ENCODE measurements around the gene FAM171A2. TPM values are rescaled to one million over a fixed set of nuclear protein-coding genes. Genes with fewer than 3 reads are reported as not detected.

Gene FAM171A2
- total and polyA plus RNA-seq, 2 donors (not counting 1 experiment from before 2014, with no cell fraction given) = 0.18 to 0.69 TPM

DNA sequence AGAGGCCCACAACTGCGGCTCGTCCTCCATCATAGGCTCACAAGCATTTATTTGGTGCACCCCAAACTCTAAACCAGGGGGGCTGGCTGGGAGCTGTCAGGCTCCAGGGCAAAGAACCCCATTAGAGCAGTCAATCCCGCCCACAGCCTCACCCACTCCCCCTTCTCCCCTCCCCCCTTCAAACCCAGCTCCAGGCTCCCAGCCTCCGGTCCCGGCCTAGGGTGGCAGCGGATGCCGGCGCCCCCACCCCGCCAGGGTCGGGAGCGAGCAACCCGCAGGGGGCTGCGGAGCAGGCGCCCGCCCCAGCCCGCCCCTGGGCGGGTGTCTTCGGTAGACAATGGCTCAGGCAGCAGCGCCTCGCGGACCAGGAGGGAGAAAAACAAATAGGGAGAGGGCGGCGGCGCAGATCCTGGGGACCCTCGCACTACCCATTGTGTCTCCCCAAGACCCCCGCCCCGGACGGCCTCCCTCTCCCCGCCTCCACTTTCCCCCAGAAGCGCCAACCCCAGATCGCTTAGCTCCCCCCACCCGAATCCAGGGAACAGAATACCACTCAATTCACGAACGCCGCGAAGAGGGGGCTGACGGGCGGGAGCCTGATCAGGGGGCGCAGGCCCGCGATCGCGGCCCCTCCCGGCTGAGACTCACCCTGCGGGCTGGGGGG, 572 bp downstream of the FAM171A2 start:
- Histone ChIP-seq H3K4me3 (ENCODE audit: control extremely low read depth in 1 of 5, extremely low read depth in 1 of 5, insufficient read depth in 1 of 5, low read depth in 2 of 5, low read length in 4 of 5) (peak overlapping the region in 4 of 5 experiments; percentile 29 to 70 (median 56)), H3K27me3 (replicated peaks in 1 of 4; ENCODE audit: control extremely low read depth in 1 of 4, control insufficient read depth in 3 of 4, insufficient read depth in 4 of 4, low read length in 3 of 4) (peaks cover 0 to 35% (median 13%) of the 10 kb centered on the region in 4 experiments), H3K79me2 (ENCODE audit: control insufficient read depth, insufficient read depth, low read length) (no peaks in the 10 kb centered on the region), H3K9me3 (ENCODE audit: control extremely low read depth in 1 of 3, control insufficient read depth in 2 of 3, insufficient read depth in 1 of 3, low read length in 2 of 3) (no peaks in the 10 kb centered on the region), H3K9ac (ENCODE audit: low read length) (peak overlapping the region; percentile 69), H4K20me1 (ENCODE audit: control insufficient read depth, insufficient read depth, low read length, poor library complexity, severe bottlenecking) (no peaks in the 10 kb centered on the region), H3K27ac (ENCODE audit: low read length in 2 of 2) (no peak overlapping the region), H3K4me1 (ENCODE audit: control insufficient read depth in 2 of 2, insufficient read depth in 2 of 2, low read length in 2 of 2) (peaks cover 10 to 20% of the 10 kb centered on the region in 2 donors), H3K4me2 (replicated peaks; ENCODE audit: low read depth, low read length, poor library complexity, severe bottlenecking) (peak overlapping the region; percentile 100), H2AFZ (ENCODE audit: insufficient read depth, low read depth, low read length, poor library complexity, severe bottlenecking) (peak overlapping the region; percentile 79), H3K36me3 (replicated peaks in 1 of 2; ENCODE audit: control extremely low read depth in 1 of 2, control insufficient read depth in 1 of 2, extremely low read depth in 1 of 2, insufficient read depth in 2 of 2, low read length in 1 of 2) (no peaks in the 10 kb centered on the region)
- ATAC-seq (ENCODE audit: low read depth) (peak; percentile 18), DNase-seq (peak; percentile 39)
- WGBS (ENCODE audit: insufficient coverage) = under 1% methylated on average over 37 of the region's 45 CpGs
- H3K4me3 Mint-ChIP-seq = peak overlapping the region; percentile 81
- no peak overlapping the region for H3K27ac Mint-ChIP-seq
- H3K4me1 Mint-ChIP-seq = peaks cover 11% of the 10 kb centered on the region
- no peak for TF ChIP-seq EZH2 (IDR thresholded peaks at IDR 0.05; ENCODE audit: borderline replicate concordance, insufficient read depth, low read depth, low read length, poor library complexity, severe bottlenecking)
- TF ChIP-seq, protein P1, sequence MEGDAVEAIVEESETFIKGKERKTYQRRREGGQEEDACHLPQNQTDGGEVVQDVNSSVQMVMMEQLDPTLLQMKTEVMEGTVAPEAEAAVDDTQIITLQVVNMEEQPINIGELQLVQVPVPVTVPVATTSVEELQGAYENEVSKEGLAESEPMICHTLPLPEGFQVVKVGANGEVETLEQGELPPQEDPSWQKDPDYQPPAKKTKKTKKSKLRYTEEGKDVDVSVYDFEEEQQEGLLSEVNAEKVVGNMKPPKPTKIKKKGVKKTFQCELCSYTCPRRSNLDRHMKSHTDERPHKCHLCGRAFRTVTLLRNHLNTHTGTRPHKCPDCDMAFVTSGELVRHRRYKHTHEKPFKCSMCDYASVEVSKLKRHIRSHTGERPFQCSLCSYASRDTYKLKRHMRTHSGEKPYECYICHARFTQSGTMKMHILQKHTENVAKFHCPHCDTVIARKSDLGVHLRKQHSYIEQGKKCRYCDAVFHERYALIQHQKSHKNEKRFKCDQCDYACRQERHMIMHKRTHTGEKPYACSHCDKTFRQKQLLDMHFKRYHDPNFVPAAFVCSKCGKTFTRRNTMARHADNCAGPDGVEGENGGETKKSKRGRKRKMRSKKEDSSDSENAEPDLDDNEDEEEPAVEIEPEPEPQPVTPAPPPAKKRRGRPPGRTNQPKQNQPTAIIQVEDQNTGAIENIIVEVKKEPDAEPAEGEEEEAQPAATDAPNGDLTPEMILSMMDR (IDR thresholded peaks at IDR 0.05) = no peak
- intact Hi-C loops (cut with micrococcal nuclease) = loop anchor here (1.0 kb wide), 2 partner anchors 9 to 18 kb away; partner anchors contain the start of gene GRN
- ChIA-PET POLR2A (interaction anchor here (0.6 to 1.1 kb wide), 5 partner anchors 12 to 33 kb away, joined by 3 to 5 read pairs (median 3); partner anchors contain the start of gene GRN), CTCF (interaction anchor here (1.0 to 6.2 kb wide), 16 partner anchors 9 to 240 kb away, joined by 3 to 52 read pairs (median 4); partner anchors contain the start of genes GRN, HDAC5 and TMUB2)
- H3K9me3 Mint-ChIP-seq (ENCODE audit: insufficient read depth) = no peaks in the 10 kb centered on the region
- peaks cover 36% of the 10 kb centered on the region for H3K27me3 Mint-ChIP-seq

DNA sequence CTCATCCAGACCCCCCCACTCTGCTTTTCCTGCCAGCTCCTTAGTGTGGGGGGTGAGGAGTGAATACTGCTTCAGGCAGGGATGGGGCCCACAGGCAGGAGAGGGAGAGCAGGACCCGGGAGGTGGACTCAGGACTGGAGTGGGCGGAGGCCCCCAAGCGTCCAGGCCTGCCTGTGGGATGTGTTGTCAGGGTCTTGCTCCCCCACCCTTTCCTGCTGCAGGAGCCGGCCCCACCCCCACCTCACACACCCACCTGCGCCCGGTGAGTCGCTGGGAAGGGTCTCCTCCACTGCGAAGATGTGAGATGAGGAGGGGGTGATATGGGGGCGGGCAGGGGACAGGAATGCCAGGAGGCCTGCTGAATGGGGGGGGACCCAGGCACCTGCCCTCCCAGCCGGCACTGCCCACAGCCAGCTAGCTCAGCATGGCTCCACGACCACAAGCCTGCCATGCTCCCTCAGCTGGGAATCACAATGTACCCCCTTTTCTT, 1.1 kb downstream of the FAM171A2 start:
- H3K27ac Mint-ChIP-seq = no peak overlapping the region
- H3K9me3 ChIP-seq (ENCODE audit: control extremely low read depth in 1 of 3, control insufficient read depth in 2 of 3, insufficient read depth in 1 of 3, low read length in 2 of 3) = no peaks in the 10 kb centered on the region
- TF ChIP-seq, protein P1 (IDR thresholded peaks at IDR 0.05) = no peak
- TF ChIP-seq EZH2 (IDR thresholded peaks at IDR 0.05; ENCODE audit: borderline replicate concordance, insufficient read depth, low read depth, low read length, poor library complexity, severe bottlenecking) = no peak
- H3K27me3 ChIP-seq (replicated peaks in 1 of 4; ENCODE audit: control extremely low read depth in 1 of 4, control insufficient read depth in 3 of 4, insufficient read depth in 4 of 4, low read length in 3 of 4) = peaks cover 0 to 33% (median 13%) of the 10 kb centered on the region in 4 experiments
- peaks cover 11% of the 10 kb centered on the region for H3K4me1 Mint-ChIP-seq
- H3K79me2 ChIP-seq (ENCODE audit: control insufficient read depth, insufficient read depth, low read length) = no peaks in the 10 kb centered on the region
- no peak for DNase-seq
- H3K4me2 ChIP-seq (replicated peaks; ENCODE audit: low read depth, low read length, poor library complexity, severe bottlenecking) = peak overlapping the region; percentile 100
- CTCF ChIA-PET = interaction anchor here (1.0 to 6.2 kb wide), 11 partner anchors 9 to 158 kb away, joined by 3 to 52 read pairs (median 5); no protein-coding TSS in a partner anchor
- POLR2A ChIA-PET = interaction anchor here (1.1 kb wide), 1 partner anchor 17 kb away, joined by 3 read pairs; the partner anchor contains the start of gene GRN
- no peak for ATAC-seq (ENCODE audit: low read depth)
- H2AFZ ChIP-seq (ENCODE audit: insufficient read depth, low read depth, low read length, poor library complexity, severe bottlenecking) = no peak overlapping the region
- H4K20me1 ChIP-seq (ENCODE audit: control insufficient read depth, insufficient read depth, low read length, poor library complexity, severe bottlenecking) = no peaks in the 10 kb centered on the region
- H3K36me3 ChIP-seq (replicated peaks in 1 of 2; ENCODE audit: control extremely low read depth in 1 of 2, control insufficient read depth in 1 of 2, extremely low read depth in 1 of 2, insufficient read depth in 2 of 2, low read length in 1 of 2) = no peaks in the 10 kb centered on the region
- no peaks in the 10 kb centered on the region for H3K9me3 Mint-ChIP-seq (ENCODE audit: insufficient read depth)
- peaks cover 10 to 20% of the 10 kb centered on the region in 2 donors for H3K4me1 ChIP-seq (ENCODE audit: control insufficient read depth in 2 of 2, insufficient read depth in 2 of 2, low read length in 2 of 2)
- H3K27me3 Mint-ChIP-seq = peaks cover 32% of the 10 kb centered on the region
- peak overlapping the region in 1 of 5 experiments; percentile 70 for H3K4me3 ChIP-seq (ENCODE audit: control extremely low read depth in 1 of 5, extremely low read depth in 1 of 5, insufficient read depth in 1 of 5, low read depth in 2 of 5, low read length in 4 of 5)
- WGBS (ENCODE audit: insufficient coverage) = 6% methylated on average over 2 of the region's 11 CpGs
- no peak overlapping the region for H3K4me3 Mint-ChIP-seq
- H3K9ac ChIP-seq (ENCODE audit: low read length) = peak overlapping the region; percentile 69
- intact Hi-C loops (cut with micrococcal nuclease) = no loop called here
- H3K27ac ChIP-seq (ENCODE audit: low read length in 2 of 2) = no peak overlapping the region
